ENCODE results near the gene AKAP6. TPM values are rescaled to one million over a fixed set of nuclear protein-coding genes. Genes with fewer than 3 reads are reported as not detected.

AKAP6 gene
- total and polyA plus RNA-seq, 7 donors = 0.60 to 56.2 (median 29.5) TPM; not detected in 1

DNA sequence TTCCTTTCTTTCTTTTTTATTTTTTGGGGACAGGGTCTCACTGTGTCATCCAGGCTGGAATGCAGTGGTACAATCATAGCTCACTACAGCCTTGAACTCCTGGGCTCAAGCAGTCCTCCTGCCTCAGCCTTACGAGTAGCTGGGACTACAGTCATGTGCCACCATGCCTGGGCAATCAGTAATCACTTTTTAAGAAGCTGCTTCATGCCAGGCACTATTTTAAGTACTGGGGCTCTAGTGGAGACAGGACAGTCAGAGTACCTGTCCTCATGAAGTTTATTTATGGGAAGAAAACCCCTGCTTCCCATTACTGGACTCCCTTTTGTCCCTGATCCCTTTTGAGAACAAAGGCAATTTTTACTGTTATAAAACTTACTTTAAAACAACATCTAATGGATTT is 485.6 kb downstream of the AKAP6 start:
- TF ChIP-seq, protein P1, sequence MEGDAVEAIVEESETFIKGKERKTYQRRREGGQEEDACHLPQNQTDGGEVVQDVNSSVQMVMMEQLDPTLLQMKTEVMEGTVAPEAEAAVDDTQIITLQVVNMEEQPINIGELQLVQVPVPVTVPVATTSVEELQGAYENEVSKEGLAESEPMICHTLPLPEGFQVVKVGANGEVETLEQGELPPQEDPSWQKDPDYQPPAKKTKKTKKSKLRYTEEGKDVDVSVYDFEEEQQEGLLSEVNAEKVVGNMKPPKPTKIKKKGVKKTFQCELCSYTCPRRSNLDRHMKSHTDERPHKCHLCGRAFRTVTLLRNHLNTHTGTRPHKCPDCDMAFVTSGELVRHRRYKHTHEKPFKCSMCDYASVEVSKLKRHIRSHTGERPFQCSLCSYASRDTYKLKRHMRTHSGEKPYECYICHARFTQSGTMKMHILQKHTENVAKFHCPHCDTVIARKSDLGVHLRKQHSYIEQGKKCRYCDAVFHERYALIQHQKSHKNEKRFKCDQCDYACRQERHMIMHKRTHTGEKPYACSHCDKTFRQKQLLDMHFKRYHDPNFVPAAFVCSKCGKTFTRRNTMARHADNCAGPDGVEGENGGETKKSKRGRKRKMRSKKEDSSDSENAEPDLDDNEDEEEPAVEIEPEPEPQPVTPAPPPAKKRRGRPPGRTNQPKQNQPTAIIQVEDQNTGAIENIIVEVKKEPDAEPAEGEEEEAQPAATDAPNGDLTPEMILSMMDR (IDR thresholded peaks at IDR 0.05) = no peak
- no peak for TF ChIP-seq POLR2AphosphoS5 (IDR thresholded peaks at IDR 0.05)
- no peak for TF ChIP-seq EP300 (IDR thresholded peaks at IDR 0.05)
- no peak for TF ChIP-seq POLR2A (IDR thresholded peaks at IDR 0.05)
- peaks cover 0 to 54% (median 13%) of the 10 kb centered on the region in 4 donors for H3K4me1 ChIP-seq
- no peak overlapping the region for H3K27ac ChIP-seq
- DNase-seq = no peak
- no peaks in the 10 kb centered on the region for H3K9me3 ChIP-seq
- intact Hi-C loops (cut with DNase I) = no loop called here
- no peak overlapping the region for H3K4me3 ChIP-seq
- H3K27me3 ChIP-seq = no peaks in the 10 kb centered on the region
- H3K36me3 ChIP-seq = no peaks in the 10 kb centered on the region
- 73 to 74% methylated on average over 1 of the region's 1 CpG for WGBS, 2 donors

DNA sequence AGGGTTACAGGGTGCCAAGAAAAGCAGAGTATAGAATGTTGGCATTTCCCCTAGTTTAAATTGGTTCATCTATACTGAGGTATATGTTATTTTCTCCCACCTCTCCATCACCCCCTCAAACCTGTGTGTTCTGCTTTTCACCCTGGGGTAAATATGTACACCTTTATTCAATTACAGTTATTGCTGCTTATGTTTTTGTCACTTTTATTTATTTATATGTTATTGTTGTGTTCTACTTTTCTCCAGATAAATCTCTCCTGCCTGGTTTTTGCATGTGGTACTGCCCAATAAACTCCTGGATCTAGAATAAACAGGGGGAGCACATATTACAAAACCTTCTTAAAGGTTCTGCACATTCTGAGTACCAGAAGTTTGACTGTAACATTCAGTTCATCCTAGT is 487.5 kb downstream of the AKAP6 start:
- TF ChIP-seq, protein P1 (IDR thresholded peaks at IDR 0.05) = no peak
- no peak for TF ChIP-seq POLR2AphosphoS5 (IDR thresholded peaks at IDR 0.05)
- H3K9me3 ChIP-seq = no peaks in the 10 kb centered on the region
- H3K36me3 ChIP-seq = peaks cover 0 to 4% (median 0%) of the 10 kb centered on the region in 4 donors
- no peak overlapping the region for H3K4me3 ChIP-seq
- H3K27ac ChIP-seq = no peak overlapping the region
- intact Hi-C loops (cut with DNase I) = no loop called here
- no peak for DNase-seq
- peaks cover 0 to 59% (median 22%) of the 10 kb centered on the region in 4 donors for H3K4me1 ChIP-seq
- no peaks in the 10 kb centered on the region for H3K27me3 ChIP-seq

DNA sequence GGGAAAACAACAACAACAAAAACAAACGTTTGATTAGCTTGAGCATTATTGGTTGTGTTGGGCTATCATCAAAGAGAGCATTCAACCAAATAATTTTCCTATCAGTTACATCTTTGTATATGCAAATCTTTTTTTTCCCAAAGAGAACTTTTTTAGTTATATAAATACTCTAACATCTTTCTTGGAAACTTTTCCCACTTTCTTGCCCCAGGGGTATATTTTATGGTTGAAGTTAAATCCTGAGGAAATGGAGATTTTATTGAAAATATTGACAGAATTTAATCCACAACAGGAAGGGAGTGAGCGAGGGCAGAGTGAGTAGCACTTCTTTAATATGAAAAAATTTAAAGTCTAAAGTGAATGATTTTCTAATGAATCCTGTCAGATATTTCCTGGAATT is 488.7 kb downstream of the AKAP6 start:
- DNase-seq = no peak
- peaks cover 0 to 47% (median 20%) of the 10 kb centered on the region in 4 donors for H3K4me1 ChIP-seq
- H3K27ac ChIP-seq = no peak overlapping the region
- intact Hi-C loops (cut with DNase I) = no loop called here
- H3K36me3 ChIP-seq = peaks cover 0 to 8% (median 0%) of the 10 kb centered on the region in 4 donors
- TF ChIP-seq POLR2A (IDR thresholded peaks at IDR 0.05) = no peak
- TF ChIP-seq, protein P1 (IDR thresholded peaks at IDR 0.05) = no peak
- no peak for TF ChIP-seq EP300 (IDR thresholded peaks at IDR 0.05)
- TF ChIP-seq POLR2AphosphoS5 (IDR thresholded peaks at IDR 0.05) = no peak
- H3K4me3 ChIP-seq = no peak overlapping the region
- WGBS, 2 donors = 69% methylated on average over 2 of the region's 2 CpGs
- H3K27me3 ChIP-seq = no peaks in the 10 kb centered on the region
- no peaks in the 10 kb centered on the region for H3K9me3 ChIP-seq

DNA sequence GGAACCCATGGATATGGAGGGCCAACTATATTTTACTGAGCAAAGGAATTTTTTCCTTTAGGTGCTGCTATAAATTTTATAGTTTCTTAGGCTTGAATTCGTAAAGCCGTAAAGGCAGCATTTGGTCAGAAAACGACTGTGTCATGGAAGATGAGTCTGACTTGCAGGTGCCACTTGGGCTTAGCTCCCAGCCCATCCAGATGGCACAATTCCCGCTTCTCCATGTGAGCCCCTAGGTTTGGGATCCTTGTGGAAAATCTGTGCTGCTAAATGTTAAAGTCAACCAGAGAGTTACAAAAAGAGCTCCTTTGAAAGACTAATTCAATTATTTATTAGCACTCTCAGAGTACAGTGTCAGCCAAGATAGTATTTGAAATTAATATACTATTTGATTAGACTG is 489.5 kb downstream of the AKAP6 start:
- 73 to 85% methylated on average over 4 of the region's 4 CpGs for WGBS, 2 donors
- H3K9me3 ChIP-seq = no peaks in the 10 kb centered on the region
- intact Hi-C loops (cut with DNase I) = no loop called here
- H3K27ac ChIP-seq = no peak overlapping the region
- peaks cover 0 to 39% (median 17%) of the 10 kb centered on the region in 4 donors for H3K4me1 ChIP-seq
- TF ChIP-seq, protein P1 (IDR thresholded peaks at IDR 0.05) = no peak
- TF ChIP-seq POLR2A (IDR thresholded peaks at IDR 0.05) (no peak), EP300 (IDR thresholded peaks at IDR 0.05) (no peak), POLR2AphosphoS5 (IDR thresholded peaks at IDR 0.05) (no peak)
- no peak overlapping the region for H3K4me3 ChIP-seq
- H3K27me3 ChIP-seq = no peaks in the 10 kb centered on the region
- no peak for DNase-seq
- peaks cover 0 to 8% (median 0%) of the 10 kb centered on the region in 4 donors for H3K36me3 ChIP-seq

DNA sequence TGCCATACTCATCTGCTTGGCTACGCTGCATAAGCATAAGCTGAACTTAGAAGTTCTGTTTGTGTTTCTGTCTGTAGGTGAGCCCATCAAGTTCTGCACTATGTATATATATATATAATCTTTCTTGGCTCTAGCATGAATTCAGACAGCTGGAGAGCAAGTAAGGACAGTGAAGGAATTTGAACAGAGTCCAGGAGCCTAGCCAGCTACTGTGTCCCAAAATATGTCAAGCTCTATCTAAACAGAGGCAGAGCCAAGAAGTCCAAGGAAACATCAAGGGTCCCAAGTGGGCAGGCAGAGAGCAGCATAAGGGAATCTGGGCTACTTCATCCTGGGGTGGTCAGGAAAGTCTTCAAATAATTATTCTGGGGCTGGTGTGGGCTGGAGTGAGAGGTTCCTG is 491.1 kb downstream of the AKAP6 start:
- Histone ChIP-seq H3K9me3 (no peaks in the 10 kb centered on the region), H3K27me3 (no peaks in the 10 kb centered on the region), H3K36me3 (peaks cover 0 to 8% (median 0%) of the 10 kb centered on the region in 4 donors), H3K27ac (peak overlapping the region in 2 of 4 donors; percentile 38 to 61), H3K4me3 (no peak overlapping the region), H3K4me1 (peaks cover 0 to 24% (median 17%) of the 10 kb centered on the region in 4 donors)
- TF ChIP-seq POLR2A (IDR thresholded peaks at IDR 0.05) (no peak), POLR2AphosphoS5 (IDR thresholded peaks at IDR 0.05) (no peak), EP300 (IDR thresholded peaks at IDR 0.05) (no peak)
- TF ChIP-seq, protein P1 (IDR thresholded peaks at IDR 0.05) = no peak
- intact Hi-C loops (cut with DNase I) = loop anchor here (10.0 kb wide), 1 partner anchor 245 kb away; no protein-coding TSS in a partner anchor
- 81 to 91% methylated on average over 1 of the region's 1 CpG for WGBS, 2 donors
- DNase-seq = no peak
